Skeletal muscle satellite cell (primary cell): ENCODE data around the gene SPOCK2.

Source experiments
- H3K27me3 ChIP-seq: 2 replicates; pipeline ENCODE4 v1.7.0; 2013; ENCODE audit warnings: low read length; ENCODE audit not compliant: control insufficient read depth, insufficient read depth
- H3K36me3 ChIP-seq: 2 replicates; pipeline ENCODE4 v1.7.0; 2013; ENCODE audit warnings: mild to moderate bottlenecking, control low read depth, low read length; ENCODE audit not compliant: insufficient read depth
- H3K4me1 ChIP-seq: 2 replicates; pipeline ENCODE4 v1.7.0; 2013; ENCODE audit warnings: low read length; ENCODE audit not compliant: control insufficient read depth, insufficient read depth
- H3K4me2 ChIP-seq: 2 replicates; pipeline ENCODE4 v1.7.0; 2013; ENCODE audit warnings: mild to moderate bottlenecking, low read length
- H3K4me3 ChIP-seq: 2 replicates; pipeline ENCODE4 v1.7.0; 2013; ENCODE audit warnings: low read length
- H3K9ac ChIP-seq: 2 replicates; pipeline ENCODE4 v1.7.0; 2013; ENCODE audit warnings: mild to moderate bottlenecking, low read depth, low read length, moderate library complexity
- H3K9me3 ChIP-seq: replicated peaks from 2 replicates; pipeline ENCODE4 v1.7.0; 2013; ENCODE audit warnings: mild to moderate bottlenecking, control low read depth, low read length

SPOCK2 gene

GRCh38 chr10:72083790-72084459 is 4.4 kb downstream of the SPOCK2 start:
- Histone ChIP-seq H3K27me3 (peaks cover 22% of the 10 kb centered on the region), H3K9me3 (no peaks in the 10 kb centered on the region), H3K4me1 (peaks cover 11% of the 10 kb centered on the region), H3K4me3 (no peak overlapping the region), H3K4me2 (no peak overlapping the region), H3K36me3 (no peaks in the 10 kb centered on the region), H3K9ac (no peak overlapping the region)

GRCh38 chr10:72082856-72083789 is 5.2 kb downstream of the SPOCK2 start:
- no peak overlapping the region for H3K9ac ChIP-seq
- H3K4me3 ChIP-seq = no peak overlapping the region
- H3K9me3 ChIP-seq = no peaks in the 10 kb centered on the region
- H3K27me3 ChIP-seq = peaks cover 13% of the 10 kb centered on the region
- no peak overlapping the region for H3K4me2 ChIP-seq
- H3K36me3 ChIP-seq = no peaks in the 10 kb centered on the region
- H3K4me1 ChIP-seq = peaks cover 3% of the 10 kb centered on the region

DNA sequence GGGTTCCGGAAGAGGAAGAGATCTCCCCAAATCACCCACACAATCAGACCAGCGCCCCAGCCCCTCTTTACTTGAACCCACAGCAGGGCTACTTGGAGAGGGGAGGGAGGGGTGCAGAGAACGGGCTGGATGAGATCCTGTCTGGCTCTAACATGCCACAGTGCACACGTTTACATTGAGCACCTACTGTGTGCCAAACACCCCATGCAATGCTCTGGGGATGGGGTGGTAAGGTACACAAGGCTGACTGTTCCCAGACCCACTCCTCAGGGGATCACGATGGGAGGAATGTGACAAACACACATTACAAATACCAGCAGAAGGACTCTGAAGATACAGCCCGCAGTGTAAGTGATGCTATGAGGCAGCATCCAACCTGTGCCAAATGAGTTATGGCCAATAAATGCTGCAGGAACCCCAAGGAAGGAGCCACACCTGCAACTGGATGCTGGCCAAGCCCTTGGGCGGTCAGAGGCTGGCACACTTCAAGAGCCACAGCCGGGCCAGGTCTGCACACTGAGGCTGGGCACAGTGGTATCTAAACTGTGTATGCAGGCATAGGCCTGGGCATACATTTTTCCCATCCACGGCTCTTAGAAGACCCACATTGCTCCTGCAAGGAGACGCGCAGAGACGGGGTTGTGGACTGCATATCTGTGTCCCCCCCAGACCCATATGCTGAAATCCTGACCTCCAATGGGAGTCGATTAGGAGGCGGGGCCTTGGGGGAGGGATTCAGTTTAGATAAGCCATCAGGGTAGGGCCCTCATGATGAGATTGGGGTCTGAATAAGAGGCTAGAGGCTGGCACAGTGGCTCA is 6.4 kb downstream of the SPOCK2 start:
- Histone ChIP-seq H3K9ac (no peak overlapping the region), H3K4me3 (no peak overlapping the region), H3K9me3 (no peaks in the 10 kb centered on the region), H3K4me1 (no peaks in the 10 kb centered on the region), H3K36me3 (no peaks in the 10 kb centered on the region), H3K4me2 (no peak overlapping the region), H3K27me3 (peaks cover 5% of the 10 kb centered on the region)

GRCh38 chr10:72081210-72081609 is 7.1 kb downstream of the SPOCK2 start:
- Histone ChIP-seq H3K4me1 (no peaks in the 10 kb centered on the region), H3K27me3 (no peaks in the 10 kb centered on the region), H3K36me3 (no peaks in the 10 kb centered on the region), H3K4me2 (no peak overlapping the region), H3K9ac (no peak overlapping the region), H3K4me3 (no peak overlapping the region), H3K9me3 (no peaks in the 10 kb centered on the region)

DNA sequence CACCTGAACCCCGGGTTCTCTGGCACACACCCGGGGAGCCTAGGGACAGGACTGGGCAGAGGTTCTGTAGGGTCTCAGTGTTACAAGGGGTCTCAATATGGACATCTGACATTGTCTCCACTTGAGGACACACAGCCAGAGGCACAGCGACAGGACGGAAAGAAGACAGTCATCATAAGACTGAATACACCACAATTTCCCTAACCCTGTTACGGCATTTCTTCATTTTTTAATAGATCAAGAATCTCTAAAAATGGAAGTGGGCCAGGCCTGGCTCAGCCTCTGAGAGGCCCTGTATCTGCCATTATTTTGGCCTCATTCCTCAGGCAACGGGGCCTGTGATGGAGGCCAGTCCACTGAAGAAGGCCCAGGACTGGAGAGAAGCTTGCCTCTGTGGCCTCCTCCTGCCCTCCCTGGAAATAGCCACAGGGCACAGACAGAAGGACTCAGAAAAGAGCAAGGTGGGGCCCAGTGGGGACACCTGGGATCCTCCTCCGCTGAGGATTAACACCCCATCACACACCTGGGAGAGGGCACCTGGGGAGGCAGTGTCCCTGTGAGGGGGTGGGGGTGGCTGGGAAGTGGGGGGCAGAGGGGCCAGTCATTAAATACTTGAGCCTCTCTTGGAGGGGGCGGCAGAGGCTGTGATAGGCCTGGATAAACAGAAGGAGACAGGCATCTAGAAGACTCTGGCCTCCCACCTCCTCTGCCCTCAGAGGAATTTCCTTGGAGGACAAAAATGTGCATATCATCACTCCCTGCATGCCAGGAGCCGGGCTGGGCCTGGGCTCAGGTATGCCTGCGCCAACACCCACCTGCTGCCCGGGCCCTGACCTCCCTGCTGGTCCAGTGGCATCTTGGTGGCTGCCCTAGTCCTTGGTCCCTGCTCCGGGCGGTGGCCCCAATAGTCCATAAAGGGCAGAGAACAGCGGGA is 8.0 kb downstream of the SPOCK2 start:
- Histone ChIP-seq H3K4me3 (no peak overlapping the region), H3K36me3 (no peaks in the 10 kb centered on the region), H3K4me2 (no peak overlapping the region)

DNA sequence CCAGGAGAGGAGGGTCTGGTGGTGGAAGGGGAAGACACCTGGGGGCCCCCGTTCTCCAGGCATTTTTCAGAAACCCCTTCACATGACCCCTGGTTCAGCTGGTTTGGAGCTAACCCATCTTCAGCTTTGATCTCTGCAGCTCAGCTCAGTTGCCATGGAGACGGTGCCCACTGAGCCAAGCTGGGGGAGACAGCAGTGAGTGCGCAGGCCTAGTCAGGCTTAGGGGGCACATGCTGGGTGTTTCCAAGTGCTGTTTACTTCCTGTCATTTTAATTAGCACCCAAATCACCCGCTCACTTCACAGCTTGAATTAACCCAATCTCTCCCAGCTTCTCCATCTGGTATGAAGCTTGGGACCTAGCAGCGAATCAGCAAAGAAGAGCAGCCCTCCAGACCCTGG is 9.0 kb downstream of the SPOCK2 start:
- no peak overlapping the region for H3K4me2 ChIP-seq
- no peaks in the 10 kb centered on the region for H3K9me3 ChIP-seq
- H3K36me3 ChIP-seq = no peaks in the 10 kb centered on the region
- no peak overlapping the region for H3K9ac ChIP-seq
- peaks cover 7% of the 10 kb centered on the region for H3K27me3 ChIP-seq
- H3K4me3 ChIP-seq = no peak overlapping the region
- H3K4me1 ChIP-seq = no peaks in the 10 kb centered on the region

More for the DNA sequence above, 8.0 kb downstream of the SPOCK2 start:
- Histone ChIP-seq H3K9ac (no peak overlapping the region), H3K27me3 (peaks cover 7% of the 10 kb centered on the region), H3K4me1 (no peaks in the 10 kb centered on the region), H3K9me3 (no peaks in the 10 kb centered on the region)

- no peaks in the 10 kb centered on the region for H3K9me3 ChIP-seq
- H3K4me1 ChIP-seq = no peaks in the 10 kb centered on the region
- H3K36me3 ChIP-seq = no peaks in the 10 kb centered on the region
Observed at GRCh38 chr10:72077275-72077990, 10.9 kb downstream of the SPOCK2 start.

DNA sequence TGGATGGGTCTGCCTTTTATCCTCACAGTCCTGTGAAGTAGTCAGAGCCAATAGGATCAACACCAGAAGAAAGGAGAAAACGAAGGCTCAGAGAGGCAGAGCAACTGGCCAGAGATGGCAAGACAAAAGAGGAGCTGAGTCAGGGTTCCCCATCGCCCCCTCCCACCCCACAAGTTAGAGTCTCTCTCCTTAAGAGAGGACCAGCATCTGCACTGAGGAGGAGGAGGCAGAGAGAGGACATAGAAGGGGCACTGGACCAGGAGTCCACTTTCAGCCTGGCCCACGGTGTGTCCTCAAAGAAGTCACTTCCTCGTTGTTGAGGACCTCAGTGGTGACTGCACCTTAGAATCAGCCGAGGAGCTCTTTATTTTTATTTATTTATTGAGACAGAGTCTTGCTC is 11.6 kb downstream of the SPOCK2 start:
- Histone ChIP-seq H3K27me3 (peaks cover 7% of the 10 kb centered on the region), H3K9me3 (no peaks in the 10 kb centered on the region), H3K9ac (no peak overlapping the region), H3K4me2 (no peak overlapping the region), H3K4me3 (no peak overlapping the region), H3K4me1 (no peaks in the 10 kb centered on the region), H3K36me3 (no peaks in the 10 kb centered on the region)

More at GRCh38 chr10:72077275-72077990, 10.9 kb downstream of the SPOCK2 start:
- H3K9ac ChIP-seq = no peak overlapping the region
- H3K27me3 ChIP-seq = peaks cover 7% of the 10 kb centered on the region
- no peak overlapping the region for H3K4me2 ChIP-seq
- H3K4me3 ChIP-seq = no peak overlapping the region

GRCh38 chr10:72075376-72076115 is 12.8 kb downstream of the SPOCK2 start:
- Histone ChIP-seq H3K9ac (no peak overlapping the region), H3K4me2 (no peak overlapping the region), H3K27me3 (peaks cover 7% of the 10 kb centered on the region), H3K9me3 (no peaks in the 10 kb centered on the region), H3K4me3 (no peak overlapping the region), H3K36me3 (no peaks in the 10 kb centered on the region), H3K4me1 (no peaks in the 10 kb centered on the region)
